ENCODE measurements around the gene NEK5. TPM values are rescaled to one million over a fixed set of nuclear protein-coding genes. Genes with fewer than 3 reads are reported as not detected.
A peak's percentile ranks its signal among the peaks of the same experiment; 100 is the strongest.

Gene NEK5
- total RNA-seq, 1 donor from 2014 or later: not detected

- peak within 1 kb of the TSS; percentile 65 to 70 for H3K27ac ChIP-seq
- intact Hi-C loops (cut with DNase I): loop anchor here (1.0 to 5.0 kb wide), 6 partner anchors 116 to 560 kb away; partner anchors contain the start of genes CKAP2, DHRS12, INTS6 and WDFY2
- peak; percentile 97 to 100 for DNase-seq (ENCODE audit: low spot score in 2 of 2)
- H3K4me1 ChIP-seq: peaks cover 0 to 9% of the 10 kb centered on the region in 2 donors
- no peak for TF ChIP-seq CTCF (IDR thresholded peaks at IDR 0.05)
- no peaks in the 10 kb centered on the region for H3K9me3 ChIP-seq
- no peaks in the 10 kb centered on the region for H3K27me3 ChIP-seq
- peak within 1 kb of the TSS; percentile 73 to 75 for H3K4me3 ChIP-seq
- H3K36me3 ChIP-seq: no peaks in the 10 kb centered on the region
These were observed 117.0 kb downstream of the NEK5 start, which contains the start of gene ALG11 for GRCh38 chr13:52011632-52012511. Gene ALG11 (plus strand): TSS chr13:52012398. CDS start chr13:52012419, 21 bp downstream.

- peak within 1 kb of the TSS; percentile 65 to 70 for H3K27ac ChIP-seq
- intact Hi-C loops (cut with DNase I): loop anchor here (5.0 kb wide), 3 partner anchors 181 to 559 kb away; partner anchors contain the start of genes DHRS12 and INTS6
- peak within 1 kb of the TSS; percentile 73 to 75 for H3K4me3 ChIP-seq
- peak in 1 of 2 donors; percentile 66 for DNase-seq (ENCODE audit: low spot score in 2 of 2)
- no peaks in the 10 kb centered on the region for H3K27me3 ChIP-seq
- TF ChIP-seq CTCF (IDR thresholded peaks at IDR 0.05): peak in 1 of 3 experiments; percentile 24
- H3K36me3 ChIP-seq: no peaks in the 10 kb centered on the region
- H3K9me3 ChIP-seq: no peaks in the 10 kb centered on the region
- peaks cover 0 to 9% of the 10 kb centered on the region in 2 donors for H3K4me1 ChIP-seq
These were observed 117.8 kb downstream of the NEK5 start, which contains the start of gene ATP7B for GRCh38 chr13:52010890-52011631. Gene ATP7B (minus strand): TSS chr13:52011450. CDS start chr13:52011337, 113 bp downstream.

DNA sequence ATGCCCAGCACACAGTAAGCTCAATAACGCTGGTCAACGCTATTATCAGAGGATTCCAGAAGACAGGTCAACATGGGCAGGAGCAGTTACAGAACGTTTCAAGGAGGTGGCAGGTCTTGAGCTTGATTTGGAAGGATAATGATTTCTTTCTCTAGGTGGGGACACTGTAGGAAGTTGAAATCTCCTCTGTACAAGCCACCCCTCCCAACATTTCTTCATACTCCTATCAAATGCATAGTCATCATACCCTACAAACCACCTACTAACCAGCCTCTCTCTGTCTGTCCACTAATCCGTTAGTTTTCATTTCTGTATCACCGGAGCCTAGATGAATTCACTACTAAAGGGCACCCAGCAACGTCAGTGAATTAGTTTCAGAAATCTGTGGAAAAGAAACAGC is 118.9 kb downstream of the NEK5 start:
- H3K27ac ChIP-seq: no peak overlapping the region
- no peak for TF ChIP-seq CTCF (IDR thresholded peaks at IDR 0.05)
- H3K36me3 ChIP-seq: no peaks in the 10 kb centered on the region
- DNase-seq (ENCODE audit: low spot score in 2 of 2): no peak
- no peaks in the 10 kb centered on the region for H3K9me3 ChIP-seq
- no peaks in the 10 kb centered on the region for H3K27me3 ChIP-seq
- H3K4me3 ChIP-seq: no peak overlapping the region
- H3K4me1 ChIP-seq: peaks cover 0 to 9% of the 10 kb centered on the region in 2 donors
- intact Hi-C loops (cut with DNase I): loop anchor here (5.0 kb wide), 3 partner anchors 182 to 558 kb away; partner anchors contain the start of genes DHRS12 and INTS6

GRCh38 chr13:52006523-52007245 is 122.2 kb downstream of the NEK5 start:
- Histone ChIP-seq H3K27ac (no peak overlapping the region), H3K27me3 (no peaks in the 10 kb centered on the region), H3K4me3 (no peak overlapping the region), H3K36me3 (no peaks in the 10 kb centered on the region), H3K4me1 (no peaks in the 10 kb centered on the region), H3K9me3 (no peaks in the 10 kb centered on the region)
- intact Hi-C loops (cut with DNase I): no loop called here
- no peak for TF ChIP-seq CTCF (IDR thresholded peaks at IDR 0.05)
- DNase-seq (ENCODE audit: low spot score in 2 of 2): no peak

Measured in ascending aorta (tissue), 2 donors.